T-cell (primary cell): ENCODE results near the gene WDR70. TPM values are rescaled to one million over a fixed set of nuclear protein-coding genes. Genes with fewer than 3 reads are reported as not detected.

Source experiments
- ATAC-seq, 4 experiments: fragments of 200-7000 bp in 3 of 4; fragments of 150-1000 bp in 1 of 4; cut with Tn5 transposase; replicated peaks in 1 of 4; 1 replicate in 3 of 4; 2 replicates in 1 of 4; pipeline ENCODE4 v1.10.0; 2021; ENCODE audit warnings: moderate library complexity in 3 of 4, mild to moderate bottlenecking in 2 of 4, moderate number of reproducible peaks in 1 of 4
- CTCF ChIA-PET, 2 donors: fragments of 300-600 bp; sonication (Branson Sonifier 250); formaldehyde crosslinking; loops; one replicate each; lab custom pipeline; 2022; ENCODE audit warnings: antibody characterized with exemption in 2 of 2; lab: Charles Lee
- POLR2A ChIA-PET, 2 donors: fragments of 300-600 bp; sonication (Branson Sonifier 250); formaldehyde crosslinking; loops; one replicate each; lab custom pipeline; 2022; ENCODE audit warnings: antibody characterized with exemption in 2 of 2; lab: Charles Lee
- DNase-seq, 35 experiments: peaks; one replicate each; pipeline versions ENCODE4 v3.0.0 to v3.0.0-alpha.2; 2013 to 2023
- H3K27ac ChIP-seq: one replicate; pipeline ENCODE4 v1.5.1; 2013; ENCODE audit warnings: low read length
- H3K27me3 ChIP-seq, 2 experiments: replicated peaks in 1 of 2; 1 replicate in 1 of 2; 2 replicates in 1 of 2; pipeline versions ENCODE4 v1.6.1 to v1.7.0; 2013; ENCODE audit warnings: low read length in 1 of 2, mixed read lengths in 1 of 2; ENCODE audit not compliant: control insufficient read depth in 2 of 2, insufficient read depth in 2 of 2; ENCODE audit errors: extremely low read depth in 1 of 2
- H3K36me3 ChIP-seq, 2 donors: 1 replicate in 1 of 2; 2 replicates in 1 of 2; pipeline versions ENCODE4 v1.6.1 to v1.7.0; 2013; ENCODE audit warnings: low read length in 1 of 2; ENCODE audit not compliant: control insufficient read depth in 2 of 2, insufficient read depth in 1 of 2; ENCODE audit errors: extremely low read depth in 1 of 2
- H3K4me1 ChIP-seq, 2 experiments: 1 replicate in 1 of 2; 2 replicates in 1 of 2; pipeline versions ENCODE4 v1.6.1 to v1.7.0; 2013; ENCODE audit warnings: low read length in 2 of 2, mixed read lengths in 1 of 2; ENCODE audit not compliant: insufficient read depth in 2 of 2, control insufficient read depth in 1 of 2; ENCODE audit errors: extremely low read depth in 1 of 2
- H3K4me3 ChIP-seq, 2 donors: 1 replicate in 1 of 2; 2 replicates in 1 of 2; pipeline versions ENCODE4 v1.5.1 to v1.7.0; 2013; ENCODE audit warnings: mild to moderate bottlenecking in 2 of 2, low read length in 1 of 2, moderate library complexity in 1 of 2; ENCODE audit not compliant: control insufficient read depth in 1 of 2; ENCODE audit errors: extremely low read depth in 1 of 2
- H3K9me3 ChIP-seq: 2 replicates; pipeline ENCODE4 v1.7.0; 2013
- H3K27ac Mint-ChIP-seq, 2 donors: one replicate each; pipeline ENCODE4 v1.8.0; 2020 to 2021; ENCODE audit warnings: mild to moderate bottlenecking in 2 of 2, mixed read lengths in 2 of 2
- H3K27me3 Mint-ChIP-seq, 2 donors: one replicate each; pipeline ENCODE4 v1.8.0; 2021 to 2022; ENCODE audit warnings: mixed read lengths in 2 of 2
- H3K36me3 Mint-ChIP-seq: one replicate; pipeline ENCODE4 v1.8.0; 2021; ENCODE audit warnings: mixed read lengths
- H3K4me1 Mint-ChIP-seq, 3 donors: one replicate each; pipeline ENCODE4 v1.8.0; 2020 to 2022; ENCODE audit warnings: mixed read lengths in 3 of 3, mild to moderate bottlenecking in 1 of 3
- H3K4me3 Mint-ChIP-seq, 3 donors: one replicate each; pipeline ENCODE4 v1.8.0; 2020 to 2022; ENCODE audit warnings: mild to moderate bottlenecking in 3 of 3, mixed read lengths in 3 of 3, moderate library complexity in 3 of 3
- H3K9me3 Mint-ChIP-seq, 3 donors: one replicate each; pipeline ENCODE4 v1.8.0; 2020 to 2022; ENCODE audit warnings: mixed read lengths in 3 of 3
- WGBS: methylation state at CpG from one replicate; pipeline ENCODE4 v1.1.5; 2013; ENCODE audit warnings: missing lambda C conversion rate; ENCODE audit not compliant: insufficient coverage; 5-methylcytosine and 5-hydroxymethylcytosine counted together
- total RNA-seq, 35 experiments: library from RNA in 6 of 35; stranded (reverse) in 6 of 35; fragments of 120-200 nt in 1 of 35; gene quantifications; one replicate each; pipeline versions ENCODE4 v1.2.1 to v1.2.4 and lab custom pipeline; 2013 to 2026

Gene WDR70
- total RNA-seq, 5 donors from 2014 or later (not counting 1 experiment from before 2014, with no cell fraction given): 30.1 to 44.6 (median 37.5) TPM

DNA sequence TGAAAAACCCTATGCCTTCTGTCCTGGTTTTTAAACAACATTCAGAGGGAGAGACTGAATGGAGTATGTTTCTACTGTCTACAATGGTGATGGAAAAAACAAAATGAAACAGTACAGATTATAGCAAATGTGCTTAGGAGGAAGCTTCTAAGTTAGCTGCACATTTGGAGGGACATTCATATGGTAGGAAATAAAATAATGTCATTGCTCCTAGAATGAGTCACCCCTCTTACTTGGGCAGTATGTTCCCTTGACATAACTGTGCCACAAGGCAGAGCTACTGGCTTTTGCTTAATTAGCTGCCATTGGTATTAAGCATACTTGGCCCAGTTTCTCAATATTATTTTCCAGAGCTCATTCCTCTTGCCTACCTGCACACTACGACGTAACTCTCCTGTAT, 331.8 kb downstream of the WDR70 start:
- Histone ChIP-seq H3K27ac (no peak overlapping the region), H3K4me3 (no peak overlapping the region), H3K4me1 (no peaks in the 10 kb centered on the region), H3K9me3 (no peaks in the 10 kb centered on the region), H3K36me3 (no peaks in the 10 kb centered on the region), H3K27me3 (no peaks in the 10 kb centered on the region)
- POLR2A ChIA-PET: no interaction called here
- ATAC-seq (no peak), DNase-seq (no peak)
- no peak overlapping the region for H3K27ac Mint-ChIP-seq
- peaks cover 0 to 5% (median 0%) of the 10 kb centered on the region in 3 donors for H3K4me1 Mint-ChIP-seq
- no peak overlapping the region for H3K4me3 Mint-ChIP-seq
- no peaks in the 10 kb centered on the region for H3K27me3 Mint-ChIP-seq
- CTCF ChIA-PET: interaction anchor here in 1 of 2 donors (0.5 kb wide), 1 partner anchor 1856 kb away, joined by 5 read pairs; no protein-coding TSS in a partner anchor
- H3K9me3 Mint-ChIP-seq: no peaks in the 10 kb centered on the region
- WGBS: 100% methylated on average over 2 of the region's 2 CpGs
- peaks cover 44% of the 10 kb centered on the region for H3K36me3 Mint-ChIP-seq

GRCh38 chr5:37712750-37713149, 333.6 kb downstream of the WDR70 start:
- no peaks in the 10 kb centered on the region for H3K27me3 ChIP-seq
- no peak for DNase-seq
- no peak for ATAC-seq
- ChIA-PET POLR2A (no interaction called here), CTCF (no interaction called here)
- Mint-ChIP-seq H3K27me3 (no peaks in the 10 kb centered on the region), H3K27ac (no peak overlapping the region), H3K4me1 (no peaks in the 10 kb centered on the region), H3K9me3 (no peaks in the 10 kb centered on the region), H3K4me3 (no peak overlapping the region), H3K36me3 (peaks cover 47% of the 10 kb centered on the region)
- no peaks in the 10 kb centered on the region for H3K9me3 ChIP-seq
- H3K4me1 ChIP-seq: no peaks in the 10 kb centered on the region
- H3K36me3 ChIP-seq: no peaks in the 10 kb centered on the region
- no peak overlapping the region for H3K4me3 ChIP-seq
- H3K27ac ChIP-seq: no peak overlapping the region
- 100% methylated on average over 1 of the region's 7 CpGs for WGBS

- Mint-ChIP-seq H3K27ac (no peak overlapping the region), H3K4me1 (peaks cover 0 to under 1% (median 0%) of the 10 kb centered on the region in 3 donors), H3K36me3 (peaks cover 46% of the 10 kb centered on the region), H3K9me3 (no peaks in the 10 kb centered on the region), H3K27me3 (no peaks in the 10 kb centered on the region), H3K4me3 (no peak overlapping the region)
- H3K4me1 ChIP-seq: no peaks in the 10 kb centered on the region
- H3K27ac ChIP-seq: no peak overlapping the region
- ChIA-PET CTCF (no interaction called here), POLR2A (no interaction called here)
- H3K36me3 ChIP-seq: no peaks in the 10 kb centered on the region
- no peak overlapping the region for H3K4me3 ChIP-seq
- H3K27me3 ChIP-seq: no peaks in the 10 kb centered on the region
- no peak for DNase-seq
- no peaks in the 10 kb centered on the region for H3K9me3 ChIP-seq
- no peak for ATAC-seq
Observed at GRCh38 chr5:37714756-37715155, 335.6 kb downstream of the WDR70 start.

GRCh38 chr5:37715361-37715760, 336.2 kb downstream of the WDR70 start:
- no peak overlapping the region for H3K27ac ChIP-seq
- ATAC-seq: no peak
- H3K4me3 ChIP-seq: no peak overlapping the region
- ChIA-PET POLR2A (no interaction called here), CTCF (no interaction called here)
- no peaks in the 10 kb centered on the region for H3K27me3 Mint-ChIP-seq
- H3K36me3 ChIP-seq: no peaks in the 10 kb centered on the region
- H3K4me1 ChIP-seq: no peaks in the 10 kb centered on the region
- DNase-seq: no peak
- peaks cover 0 to 2% (median 2%) of the 10 kb centered on the region in 3 donors for H3K4me1 Mint-ChIP-seq
- H3K27me3 ChIP-seq: no peaks in the 10 kb centered on the region
- no peak overlapping the region for H3K27ac Mint-ChIP-seq
- H3K36me3 Mint-ChIP-seq: peaks cover 47% of the 10 kb centered on the region
- no peak overlapping the region for H3K4me3 Mint-ChIP-seq
- H3K9me3 Mint-ChIP-seq: no peaks in the 10 kb centered on the region
- H3K9me3 ChIP-seq: no peaks in the 10 kb centered on the region

DNA sequence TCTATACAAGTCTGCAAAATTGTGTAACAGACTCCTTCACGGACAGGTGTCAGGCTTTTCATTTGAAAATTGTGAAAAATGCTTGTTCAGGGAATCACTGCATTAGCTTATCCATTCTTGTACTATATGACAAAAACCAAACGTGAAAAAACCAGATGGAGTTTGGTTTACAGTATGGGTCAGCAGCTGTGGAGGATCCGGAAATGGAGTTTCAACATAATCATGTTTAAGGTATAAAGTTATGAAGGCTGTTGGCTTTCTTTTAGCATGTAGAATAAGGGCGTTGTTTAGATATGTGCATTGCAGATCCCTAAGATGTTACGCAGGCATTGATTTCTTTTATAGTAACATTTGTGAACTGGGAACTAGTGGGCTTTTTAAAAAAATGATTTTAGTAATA, 336.9 kb downstream of the WDR70 start:
- Mint-ChIP-seq H3K36me3 (peaks cover 48% of the 10 kb centered on the region), H3K4me3 (no peak overlapping the region), H3K27me3 (no peaks in the 10 kb centered on the region), H3K4me1 (peaks cover 0 to 9% (median 6%) of the 10 kb centered on the region in 3 donors), H3K27ac (no peak overlapping the region), H3K9me3 (no peaks in the 10 kb centered on the region)
- ATAC-seq (no peak), DNase-seq (no peak)
- ChIA-PET CTCF (no interaction called here), POLR2A (interaction anchor here in 1 of 2 donors (0.9 kb wide), 1 partner anchor 23 kb away, joined by 3 read pairs; no protein-coding TSS in a partner anchor)
- no peak overlapping the region for H3K4me3 ChIP-seq
- H3K27me3 ChIP-seq: no peaks in the 10 kb centered on the region
- H3K27ac ChIP-seq: no peak overlapping the region
- H3K9me3 ChIP-seq: no peaks in the 10 kb centered on the region
- no peaks in the 10 kb centered on the region for H3K4me1 ChIP-seq
- WGBS: 100% methylated on average over 1 of the region's 5 CpGs
- H3K36me3 ChIP-seq: peaks cover 0 to under 1% of the 10 kb centered on the region in 2 donors

- Histone ChIP-seq H3K4me3 (no peak overlapping the region), H3K27ac (no peak overlapping the region), H3K4me1 (no peaks in the 10 kb centered on the region), H3K27me3 (no peaks in the 10 kb centered on the region), H3K9me3 (no peaks in the 10 kb centered on the region), H3K36me3 (peaks cover 0 to 3% of the 10 kb centered on the region in 2 donors)
- no peak for DNase-seq
- no CpG with 5 or more reads among the region's 1 CpG for WGBS
- ATAC-seq: no peak
- Mint-ChIP-seq H3K4me3 (no peak overlapping the region), H3K4me1 (peaks cover 0 to 13% (median 10%) of the 10 kb centered on the region in 3 donors), H3K27me3 (no peaks in the 10 kb centered on the region), H3K36me3 (peaks cover 48% of the 10 kb centered on the region), H3K9me3 (no peaks in the 10 kb centered on the region), H3K27ac (no peak overlapping the region)
- CTCF ChIA-PET: no interaction called here
- POLR2A ChIA-PET: interaction anchor here (0.6 to 0.9 kb wide), 2 partner anchors 24 to 450 kb away, joined by 3 read pairs; no protein-coding TSS in a partner anchor
Observed at GRCh38 chr5:37716405-37716804, 337.3 kb downstream of the WDR70 start.

- Histone ChIP-seq H3K36me3 (peaks cover 0 to 3% of the 10 kb centered on the region in 2 donors), H3K27me3 (no peaks in the 10 kb centered on the region), H3K4me1 (no peaks in the 10 kb centered on the region), H3K27ac (no peak overlapping the region), H3K9me3 (no peaks in the 10 kb centered on the region), H3K4me3 (no peak overlapping the region)
- DNase-seq (no peak), ATAC-seq (no peak)
- H3K36me3 Mint-ChIP-seq: peaks cover 50% of the 10 kb centered on the region
- POLR2A ChIA-PET: interaction anchor here (0.6 to 0.9 kb wide), 3 partner anchors 13 to 449 kb away, joined by 3 read pairs; no protein-coding TSS in a partner anchor
- H3K9me3 Mint-ChIP-seq: no peaks in the 10 kb centered on the region
- CTCF ChIA-PET: no interaction called here
- no CpG with 5 or more reads among the region's 2 CpGs for WGBS
- no peak overlapping the region for H3K4me3 Mint-ChIP-seq
- H3K27me3 Mint-ChIP-seq: no peaks in the 10 kb centered on the region
- peaks cover 0 to 20% (median 14%) of the 10 kb centered on the region in 3 donors for H3K4me1 Mint-ChIP-seq
- H3K27ac Mint-ChIP-seq: no peak overlapping the region
Observed at GRCh38 chr5:37717276-37717612, 338.1 kb downstream of the WDR70 start.
